Measurements from ENCODE around the gene UBE3B.

Gene UBE3B

DNA sequence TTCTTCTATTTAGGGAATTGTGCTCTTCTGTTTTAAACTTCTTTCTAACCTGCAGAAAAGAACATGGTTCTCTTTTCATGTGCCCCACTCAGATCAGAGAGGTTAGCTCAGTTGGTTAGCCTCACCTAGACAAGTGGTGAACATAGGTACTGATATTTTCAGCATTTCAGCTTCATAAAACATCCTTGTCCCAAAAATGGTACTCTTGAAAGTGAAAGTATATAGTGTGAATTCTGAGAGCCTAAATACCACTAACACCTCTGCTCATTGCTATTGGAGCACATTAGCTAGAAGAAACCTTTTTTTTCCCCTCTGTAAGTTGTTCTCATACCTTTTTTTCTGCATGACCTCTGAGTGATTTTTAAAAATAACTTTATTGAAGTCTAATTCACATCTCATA lies 17.6 kb downstream of the UBE3B start:
- no peak for DNase-seq (ENCODE audit: extremely low spot score)
- TF ChIP-seq, protein P1, sequence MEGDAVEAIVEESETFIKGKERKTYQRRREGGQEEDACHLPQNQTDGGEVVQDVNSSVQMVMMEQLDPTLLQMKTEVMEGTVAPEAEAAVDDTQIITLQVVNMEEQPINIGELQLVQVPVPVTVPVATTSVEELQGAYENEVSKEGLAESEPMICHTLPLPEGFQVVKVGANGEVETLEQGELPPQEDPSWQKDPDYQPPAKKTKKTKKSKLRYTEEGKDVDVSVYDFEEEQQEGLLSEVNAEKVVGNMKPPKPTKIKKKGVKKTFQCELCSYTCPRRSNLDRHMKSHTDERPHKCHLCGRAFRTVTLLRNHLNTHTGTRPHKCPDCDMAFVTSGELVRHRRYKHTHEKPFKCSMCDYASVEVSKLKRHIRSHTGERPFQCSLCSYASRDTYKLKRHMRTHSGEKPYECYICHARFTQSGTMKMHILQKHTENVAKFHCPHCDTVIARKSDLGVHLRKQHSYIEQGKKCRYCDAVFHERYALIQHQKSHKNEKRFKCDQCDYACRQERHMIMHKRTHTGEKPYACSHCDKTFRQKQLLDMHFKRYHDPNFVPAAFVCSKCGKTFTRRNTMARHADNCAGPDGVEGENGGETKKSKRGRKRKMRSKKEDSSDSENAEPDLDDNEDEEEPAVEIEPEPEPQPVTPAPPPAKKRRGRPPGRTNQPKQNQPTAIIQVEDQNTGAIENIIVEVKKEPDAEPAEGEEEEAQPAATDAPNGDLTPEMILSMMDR (IDR thresholded peaks at IDR 0.05; ENCODE audit: control extremely low read depth, extremely low read depth, low read depth, missing control alignments), result no peak
- ChIA-PET CTCF (interaction anchor here (1.7 to 2.1 kb wide), 2 partner anchors 18 to 67 kb away, joined by 4 to 7 read pairs; partner anchors contain the start of genes KCTD10 and UBE3B), POLR2A (no interaction called here)

DNA sequence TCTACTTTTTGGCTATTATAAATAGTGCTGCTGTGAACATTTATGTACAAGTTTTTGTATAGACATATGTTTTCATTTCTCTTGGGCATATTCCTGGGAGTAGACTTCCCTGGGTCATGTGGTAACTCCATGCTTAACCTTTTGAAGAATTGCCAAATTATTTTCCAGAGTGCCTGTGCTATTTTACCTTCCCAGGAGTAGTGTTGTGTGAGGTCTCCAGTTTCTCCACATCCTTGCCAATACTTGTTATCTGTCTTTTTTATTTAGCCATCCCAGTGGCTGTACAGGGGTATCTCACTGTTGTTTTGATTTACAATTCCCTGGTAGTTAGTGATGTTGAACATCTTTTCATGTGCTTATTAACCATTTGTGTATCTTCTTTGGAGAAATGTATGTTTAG lies 18.9 kb downstream of the UBE3B start:
- TF ChIP-seq, protein P1 (IDR thresholded peaks at IDR 0.05; ENCODE audit: control extremely low read depth, extremely low read depth, low read depth, missing control alignments), result no peak
- DNase-seq (ENCODE audit: extremely low spot score), result no peak
- POLR2A ChIA-PET, result no interaction called here
- CTCF ChIA-PET, result no interaction called here

DNA sequence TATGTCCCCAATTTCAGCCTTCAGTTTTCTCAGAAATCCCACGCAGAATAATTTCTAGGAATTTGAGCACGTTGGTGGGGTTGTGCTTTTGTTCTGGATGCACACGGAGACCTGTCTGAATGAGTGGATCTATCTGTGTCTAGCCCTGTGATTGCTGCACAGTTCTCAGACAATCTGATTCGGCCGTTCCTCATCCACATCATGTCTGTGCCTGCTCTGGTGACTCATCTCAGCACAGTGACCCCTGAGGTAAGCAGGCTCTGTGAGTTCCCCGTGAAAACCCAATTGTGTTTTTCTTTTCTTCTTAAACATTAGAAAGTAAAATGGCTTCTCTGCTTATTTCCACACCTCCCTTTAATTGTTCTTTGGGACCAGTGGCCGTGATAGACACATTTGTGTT lies 20.2 kb downstream of the UBE3B start:
- ChIA-PET POLR2A (no interaction called here), CTCF (no interaction called here)
- no peak for DNase-seq (ENCODE audit: extremely low spot score)
- TF ChIP-seq, protein P1 (IDR thresholded peaks at IDR 0.05; ENCODE audit: control extremely low read depth, extremely low read depth, low read depth, missing control alignments), result no peak

DNA sequence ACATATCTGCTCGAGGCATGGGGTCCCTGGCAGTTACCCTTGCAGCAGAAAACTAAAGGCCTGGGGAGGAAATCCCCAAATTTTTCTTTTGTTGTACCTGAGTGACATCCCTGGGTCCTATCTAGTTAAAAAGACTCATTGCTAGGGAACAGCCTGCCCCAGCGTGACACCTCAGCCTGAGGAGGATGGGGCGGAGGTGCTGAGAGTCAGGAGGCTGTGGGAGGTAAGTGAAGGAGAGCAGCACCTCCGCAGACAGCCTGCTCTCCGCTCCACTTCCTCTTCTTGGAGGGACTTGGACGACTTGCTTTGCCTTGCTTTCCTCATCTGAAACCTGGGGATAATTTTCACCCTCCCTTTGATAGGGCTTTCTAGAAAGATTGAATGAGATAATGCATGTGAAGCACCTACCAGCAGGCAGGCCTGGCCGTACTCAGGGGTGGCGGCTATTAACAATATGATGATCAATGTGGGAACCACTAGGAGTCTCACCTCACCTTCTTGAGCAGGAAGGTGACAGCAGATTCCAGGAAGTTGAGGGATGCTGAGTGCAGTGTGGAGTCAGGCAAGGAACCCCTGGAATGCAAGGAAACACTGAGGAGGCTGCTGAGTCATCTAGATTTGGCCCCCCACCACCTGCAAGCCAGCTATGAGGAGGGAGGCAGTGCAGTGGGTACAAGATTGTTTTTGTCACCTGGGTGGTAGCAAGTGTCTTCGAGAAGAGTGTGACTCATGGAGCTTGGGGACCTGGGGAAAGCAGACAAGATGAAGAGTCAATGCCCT lies 23.2 kb downstream of the UBE3B start:
- TF ChIP-seq, protein P1 (IDR thresholded peaks at IDR 0.05; ENCODE audit: control extremely low read depth, extremely low read depth, low read depth, missing control alignments), result no peak
- no peak for DNase-seq (ENCODE audit: extremely low spot score)
- ChIA-PET CTCF (interaction anchor here (0.8 to 1.0 kb wide), 2 partner anchors 18 to 23 kb away, joined by 3 read pairs; partner anchors contain the start of genes KCTD10 and UBE3B), POLR2A (no interaction called here)

DNA sequence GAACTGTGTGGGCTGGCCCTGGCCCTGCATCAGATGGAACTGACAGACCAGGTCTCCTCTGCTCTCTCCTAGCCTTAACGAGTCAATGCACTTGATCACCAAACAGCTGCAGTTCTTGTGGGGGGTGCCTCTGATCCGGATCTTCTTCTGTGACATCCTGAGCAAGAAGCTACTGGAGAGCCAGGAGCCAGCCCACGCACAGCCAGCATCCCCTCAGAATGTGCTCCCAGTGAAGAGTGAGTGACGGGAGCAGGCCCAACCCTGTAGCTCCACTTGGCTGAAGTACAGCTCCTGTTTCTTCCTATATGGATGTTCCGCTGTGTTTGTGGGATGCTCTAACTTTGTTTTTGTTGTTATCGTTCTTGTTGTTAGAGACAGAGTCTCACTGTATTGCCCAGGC lies 23.9 kb downstream of the UBE3B start:
- no peak for DNase-seq (ENCODE audit: extremely low spot score)
- ChIA-PET CTCF (interaction anchor here (0.8 to 1.0 kb wide), 2 partner anchors 18 to 24 kb away, joined by 3 read pairs; partner anchors contain the start of genes KCTD10 and UBE3B), POLR2A (no interaction called here)
- TF ChIP-seq, protein P1 (IDR thresholded peaks at IDR 0.05; ENCODE audit: control extremely low read depth, extremely low read depth, low read depth, missing control alignments), result no peak

DNA sequence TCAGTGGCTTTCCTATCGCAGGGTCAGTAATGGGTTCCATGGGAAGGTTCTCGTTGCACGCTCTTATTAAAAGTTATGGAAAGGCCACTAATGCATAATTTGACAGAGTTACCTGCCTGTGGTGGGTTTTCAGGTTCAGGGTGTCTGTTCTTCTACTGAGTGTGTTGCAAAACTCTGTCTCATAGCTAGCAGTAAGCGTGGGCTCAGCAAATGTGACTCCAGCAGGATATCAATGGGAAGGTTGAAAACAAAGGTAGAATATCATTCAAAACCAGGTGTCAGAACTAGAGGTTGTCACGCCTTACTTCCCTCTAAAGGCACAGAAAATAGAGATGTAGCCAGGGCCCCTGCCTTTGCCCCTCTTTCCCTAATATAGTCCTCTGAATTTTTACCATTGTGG lies 24.9 kb downstream of the UBE3B start:
- TF ChIP-seq, protein P1 (IDR thresholded peaks at IDR 0.05; ENCODE audit: control extremely low read depth, extremely low read depth, low read depth, missing control alignments), result no peak
- DNase-seq (ENCODE audit: extremely low spot score), result no peak
- ChIA-PET CTCF (no interaction called here), POLR2A (no interaction called here)
